OCI-LY3 (cell line): Measurements from ENCODE around the gene TBC1D3I.
"Not testable (repeated sequence)": the region's sequence is repeated elsewhere in the genome, so short reads cannot be mapped to it uniquely, and the experiment has no call there.

ENCODE experiments used
- EZH2phosphoT487 ChIP-seq: fragments of 200-600 bp; shearing (Covaris generic); IDR thresholded peaks from 2 replicates; pipeline ENCODE4 v1.6.1; 2018; ENCODE audit warnings: antibody characterized with exemption, mixed run types, low read depth
- TF ChIP-seq, protein P1 (sequence below): fragments of 200-600, 300-600 bp; sonication (generic); IDR thresholded peaks from 2 replicates; pipeline ENCODE4 v1.5.1; 2014; ENCODE audit warnings: antibody characterized with exemption, low read length, low read depth

DNA sequence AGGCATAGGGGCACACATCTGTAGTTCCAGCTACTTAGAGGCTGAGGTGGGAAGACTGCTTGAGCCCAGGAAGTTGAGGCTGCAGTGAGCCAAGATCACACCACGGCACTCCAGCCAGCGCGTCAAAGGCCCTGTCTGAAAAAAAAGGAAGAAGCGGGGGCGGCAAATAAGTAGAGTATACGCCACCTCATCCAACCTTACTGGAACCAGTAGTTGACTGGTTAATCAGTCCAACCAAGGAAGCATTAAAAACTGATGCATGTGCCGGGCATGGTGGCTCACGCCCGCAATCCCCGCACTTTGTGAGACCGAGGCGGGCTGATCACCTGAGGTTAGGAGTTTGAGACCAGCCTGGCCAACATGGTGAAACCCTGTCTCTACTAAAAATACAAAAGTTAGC, 41.4 kb downstream of the TBC1D3I start:
- TF ChIP-seq, protein P1, sequence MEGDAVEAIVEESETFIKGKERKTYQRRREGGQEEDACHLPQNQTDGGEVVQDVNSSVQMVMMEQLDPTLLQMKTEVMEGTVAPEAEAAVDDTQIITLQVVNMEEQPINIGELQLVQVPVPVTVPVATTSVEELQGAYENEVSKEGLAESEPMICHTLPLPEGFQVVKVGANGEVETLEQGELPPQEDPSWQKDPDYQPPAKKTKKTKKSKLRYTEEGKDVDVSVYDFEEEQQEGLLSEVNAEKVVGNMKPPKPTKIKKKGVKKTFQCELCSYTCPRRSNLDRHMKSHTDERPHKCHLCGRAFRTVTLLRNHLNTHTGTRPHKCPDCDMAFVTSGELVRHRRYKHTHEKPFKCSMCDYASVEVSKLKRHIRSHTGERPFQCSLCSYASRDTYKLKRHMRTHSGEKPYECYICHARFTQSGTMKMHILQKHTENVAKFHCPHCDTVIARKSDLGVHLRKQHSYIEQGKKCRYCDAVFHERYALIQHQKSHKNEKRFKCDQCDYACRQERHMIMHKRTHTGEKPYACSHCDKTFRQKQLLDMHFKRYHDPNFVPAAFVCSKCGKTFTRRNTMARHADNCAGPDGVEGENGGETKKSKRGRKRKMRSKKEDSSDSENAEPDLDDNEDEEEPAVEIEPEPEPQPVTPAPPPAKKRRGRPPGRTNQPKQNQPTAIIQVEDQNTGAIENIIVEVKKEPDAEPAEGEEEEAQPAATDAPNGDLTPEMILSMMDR: not testable (repeated sequence)
- not testable (repeated sequence) for TF ChIP-seq EZH2phosphoT487
